GM12872 (cell line): Measurements from ENCODE around the gene CISD3.

ENCODE experiments used
- CTCF ChIP-seq: IDR thresholded peaks from 3 replicates; pipeline ENCODE4 v1.5.1; 2011; ENCODE audit warnings: low read depth, mild to moderate bottlenecking, low read length, moderate library complexity; ENCODE audit not compliant: insufficient read depth

Gene CISD3

GRCh38 chr17:38704606-38705522 lies 25.3 kb upstream of the CISD3 start, which contains the start of gene MLLT6:
MLLT6 (plus strand) TSS chr17:38705273; CDS start chr17:38705633, 360 bp downstream.
- TF ChIP-seq CTCF: no peak

GRCh38 chr17:38705523-38705802 lies 24.7 kb upstream of the CISD3 start:
- TF ChIP-seq CTCF: no peak

- no peak for TF ChIP-seq CTCF
Measured at GRCh38 chr17:38705803-38706504, 24.2 kb upstream of the CISD3 start.

GRCh38 chr17:38706505-38707216 lies 23.5 kb upstream of the CISD3 start:
- TF ChIP-seq CTCF: no peak

- TF ChIP-seq CTCF: no peak
Measured at GRCh38 chr17:38707678-38708351, 22.3 kb upstream of the CISD3 start.

- TF ChIP-seq CTCF: no peak
Measured at GRCh38 chr17:38709104-38709820, 20.9 kb upstream of the CISD3 start.
